DMS114 treated with DMSO at 0.1 percent for 48 hours (cell line): Measurements from ENCODE around the gene SEL1L3.
"Not testable (repeated sequence)": the region's sequence is repeated elsewhere in the genome, so short reads cannot be mapped to it uniquely, and the experiment has no call there.

Experiments used
- DNase-seq: peaks from one replicate; lab custom pipeline; 2025; ENCODE audit not compliant: unreplicated experiment; lab: John Stamatoyannopoulos, UW

The SEL1L3 gene

DNA sequence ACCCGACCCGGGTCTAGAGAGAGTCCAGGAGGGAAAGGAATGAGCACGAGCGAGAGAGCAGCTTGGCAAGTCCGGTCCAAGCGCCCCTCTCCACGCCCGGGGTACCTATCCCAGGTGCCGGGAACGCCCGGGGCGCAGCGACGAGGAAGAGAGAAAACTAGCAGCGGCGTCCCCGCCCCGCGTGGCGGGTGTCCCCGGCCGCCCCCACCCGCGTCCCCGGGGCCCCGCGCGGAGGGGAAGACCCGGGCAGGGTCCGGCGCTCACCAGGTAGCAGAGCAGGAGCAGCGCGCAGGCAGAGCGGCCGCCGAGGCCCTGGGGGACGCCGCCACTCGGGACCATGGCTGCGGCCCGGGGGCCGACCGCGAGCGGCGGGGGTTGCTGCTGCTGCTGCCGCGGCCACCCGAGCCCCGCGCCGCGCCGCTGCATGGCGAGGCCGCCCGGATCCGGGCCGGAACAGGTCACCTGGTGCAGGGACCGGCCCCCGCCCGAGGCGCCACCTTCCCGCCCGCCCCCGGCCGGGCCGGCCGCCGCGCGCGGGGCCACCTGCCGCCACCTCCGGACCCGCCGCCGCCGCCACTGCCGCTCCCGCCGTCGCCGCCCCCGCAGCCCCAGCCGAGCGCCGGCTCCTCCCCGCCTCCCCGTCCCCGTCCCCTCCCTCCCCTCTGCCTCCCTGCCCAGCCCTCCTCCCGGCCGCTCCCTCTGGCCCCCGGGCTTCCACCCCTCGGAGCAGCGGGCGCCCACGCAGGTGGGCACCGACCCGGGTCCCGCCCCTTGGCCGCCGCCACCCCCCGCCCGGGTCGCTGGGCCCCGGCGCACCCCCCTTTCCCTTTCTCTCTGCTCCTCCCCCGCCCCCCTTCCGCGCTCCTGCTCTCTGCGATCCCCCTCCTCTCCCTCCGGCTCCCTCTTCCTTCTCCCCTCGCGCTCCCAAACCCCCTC lies at the start of gene SEL1L3:
SEL1L3 (minus strand) TSS at position 578 of the 936 bp plus-strand sequence; CDS start at position 426, 152 bp downstream.
- DNase-seq, result no peak

DNA sequence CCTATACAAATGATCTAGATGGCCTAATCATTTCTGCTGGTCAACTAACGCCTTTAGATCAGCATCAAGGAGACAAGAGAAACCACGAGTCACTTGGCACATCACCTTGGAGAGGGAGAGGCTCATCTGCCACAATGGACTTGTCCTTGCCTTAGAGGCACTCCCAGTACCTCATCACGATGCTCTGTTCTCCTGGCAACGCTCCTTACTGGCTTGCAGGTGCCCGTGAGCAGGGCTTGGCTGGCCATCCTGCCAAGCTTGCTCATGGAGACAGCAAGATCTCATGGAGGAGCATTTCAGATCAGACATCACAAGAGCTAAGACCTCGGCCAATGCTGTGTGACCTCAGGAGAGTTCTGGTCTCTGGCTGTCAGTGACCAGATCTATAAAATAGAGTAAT lies 48.6 kb upstream of the SEL1L3 start:
- DNase-seq, result no peak

DNA sequence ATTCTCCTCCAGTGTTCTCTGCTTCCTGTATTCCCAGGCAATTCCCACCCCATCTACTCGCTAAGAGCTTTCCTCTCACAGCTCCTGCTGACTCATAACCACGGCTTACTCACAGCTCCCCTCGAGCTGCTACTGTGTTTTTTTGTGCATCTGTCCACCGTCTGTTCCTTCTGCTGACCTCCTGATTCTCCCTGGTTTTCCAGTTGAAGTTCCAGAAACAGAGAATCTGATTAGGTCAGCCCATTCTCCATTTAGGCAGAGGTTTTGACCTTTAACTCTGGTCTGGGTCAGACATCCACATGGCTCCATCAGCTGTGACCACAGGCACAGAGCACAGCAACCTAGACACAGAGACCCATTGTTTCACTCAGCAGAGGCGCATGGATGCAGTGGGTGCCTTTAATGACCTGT lies 45.7 kb upstream of the SEL1L3 start:
- no peak for DNase-seq

DNA sequence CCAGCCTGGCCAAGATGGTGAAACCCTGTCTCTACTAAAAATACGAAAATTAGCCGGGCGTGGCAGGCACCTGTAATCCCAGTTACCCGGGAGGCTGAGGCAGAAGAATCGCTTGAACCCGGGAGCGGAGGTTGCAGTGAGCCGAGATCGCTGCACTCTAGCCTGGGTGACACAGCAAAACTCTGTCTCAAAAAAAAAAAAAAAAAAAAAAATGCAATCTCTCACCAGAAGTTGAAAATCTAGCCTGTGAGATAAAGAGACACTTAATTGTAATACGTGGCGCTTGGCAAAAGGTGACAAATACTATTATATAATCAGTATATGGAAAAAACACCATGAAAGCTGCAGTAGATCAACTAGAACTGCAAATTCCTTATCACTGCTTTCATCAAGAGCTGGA lies 43.3 kb upstream of the SEL1L3 start:
- not testable (repeated sequence) for DNase-seq

DNA sequence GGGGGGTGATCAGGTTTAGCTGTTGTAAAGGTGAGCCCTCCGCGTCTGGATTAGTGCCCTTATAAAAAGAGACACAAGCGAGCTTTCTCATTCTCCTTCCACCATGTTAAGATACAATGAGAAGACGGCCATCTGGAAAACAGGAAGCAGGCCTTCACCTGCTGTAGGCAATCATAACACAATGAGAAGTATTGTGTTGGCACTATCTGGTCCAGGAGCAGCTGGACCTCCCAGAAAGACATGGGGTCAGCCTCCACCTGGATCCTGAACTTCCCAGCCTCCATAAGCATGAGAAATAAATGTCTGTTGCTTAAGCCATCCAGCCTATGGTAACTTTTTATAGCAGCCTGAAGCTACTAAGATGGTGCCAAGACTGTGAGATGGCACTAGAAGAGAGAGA lies 42.6 kb upstream of the SEL1L3 start:
- DNase-seq, result no peak

DNA sequence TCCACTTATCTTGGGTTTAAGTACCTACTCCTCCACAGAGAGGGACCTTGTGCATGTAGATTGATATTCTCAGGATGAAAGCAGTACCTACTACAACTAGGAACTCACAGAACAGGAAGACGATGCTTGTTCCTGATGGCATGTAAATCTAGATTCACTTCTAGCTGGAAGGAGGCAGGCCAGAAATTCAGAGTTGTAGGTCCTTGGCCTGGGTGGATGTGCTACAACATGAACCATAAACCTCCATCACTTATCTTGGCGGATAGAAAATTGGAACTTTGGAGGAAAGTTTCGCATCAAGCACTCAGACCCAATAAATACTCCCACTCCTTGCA lies 41.9 kb upstream of the SEL1L3 start:
- no peak for DNase-seq

DNA sequence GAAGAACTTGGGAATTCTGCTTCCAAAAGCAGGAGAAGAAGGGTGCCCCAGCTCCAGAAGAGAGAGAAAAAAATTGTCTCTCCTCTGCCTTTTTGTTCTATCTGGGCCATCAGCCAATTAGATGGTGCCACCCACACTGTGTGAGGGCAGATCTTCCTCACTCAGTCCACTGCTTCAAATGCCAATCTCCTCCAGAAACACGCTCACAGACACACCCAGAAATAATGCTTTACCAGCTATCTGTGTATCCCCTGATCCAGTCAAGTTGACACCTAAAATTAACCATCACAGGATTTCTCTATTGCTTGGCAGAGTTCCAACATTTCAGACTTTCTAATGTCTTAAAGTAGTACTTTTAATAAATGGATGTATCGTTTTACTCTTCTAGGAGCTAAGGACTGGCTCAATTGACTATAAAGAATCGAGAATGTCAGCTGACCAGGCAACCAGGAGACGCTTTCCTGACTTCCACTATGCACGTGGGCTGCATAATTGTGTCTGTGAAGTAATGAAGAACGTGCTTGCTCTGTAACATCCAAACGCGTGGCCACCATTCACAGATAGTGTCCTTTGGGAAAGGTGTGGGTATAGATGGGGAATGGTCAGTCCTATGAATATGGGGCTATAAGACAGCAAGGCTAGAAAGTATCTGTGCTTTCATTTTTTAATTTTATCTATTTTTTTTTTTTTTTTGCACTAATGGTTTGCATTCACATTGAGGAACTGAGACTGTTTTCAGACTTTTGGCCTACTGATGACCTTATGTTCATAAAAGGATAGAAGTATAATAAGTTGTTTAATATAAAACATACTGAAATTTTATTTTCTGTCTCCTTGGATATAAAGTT lies 41.3 kb upstream of the SEL1L3 start:
- no peak for DNase-seq

DNA sequence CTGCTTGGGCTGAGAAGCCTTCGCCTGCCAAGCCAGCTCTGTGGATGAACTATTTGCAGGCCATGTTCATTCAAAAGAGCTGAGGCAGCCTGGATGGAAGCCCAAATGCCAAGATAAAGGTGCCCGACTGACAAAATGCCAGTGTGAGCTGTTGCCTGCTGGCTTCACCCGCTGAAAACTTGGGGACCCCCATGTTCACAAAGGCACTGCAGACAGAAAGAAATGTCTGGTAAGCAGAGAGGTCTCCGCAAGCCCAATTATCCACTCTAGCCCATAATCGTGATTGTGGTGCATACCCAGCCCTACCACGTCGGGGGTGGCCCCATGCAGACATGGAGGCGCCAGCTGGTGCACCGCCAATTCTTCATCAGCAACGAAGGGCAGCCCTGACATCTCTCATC lies 38.2 kb upstream of the SEL1L3 start:
- no peak for DNase-seq

DNA sequence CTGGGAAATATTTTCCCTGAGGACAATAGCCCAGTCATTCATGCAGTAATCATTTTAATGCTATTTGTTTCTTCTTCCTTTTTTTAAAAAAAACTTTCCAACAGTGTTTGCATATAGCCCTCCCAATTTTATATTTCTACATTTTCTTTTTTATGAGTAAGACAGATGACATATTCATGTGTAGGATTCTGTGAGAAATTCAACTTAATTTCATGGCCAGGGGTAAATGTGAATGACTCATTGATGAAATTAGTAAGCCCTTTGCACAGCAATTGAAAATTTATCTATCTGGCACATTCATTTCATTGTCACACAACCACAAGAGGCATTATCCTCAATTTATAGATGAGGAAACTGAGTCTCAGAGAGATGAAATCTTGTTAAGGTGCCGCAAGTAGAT lies 37.5 kb upstream of the SEL1L3 start:
- DNase-seq, result no peak

DNA sequence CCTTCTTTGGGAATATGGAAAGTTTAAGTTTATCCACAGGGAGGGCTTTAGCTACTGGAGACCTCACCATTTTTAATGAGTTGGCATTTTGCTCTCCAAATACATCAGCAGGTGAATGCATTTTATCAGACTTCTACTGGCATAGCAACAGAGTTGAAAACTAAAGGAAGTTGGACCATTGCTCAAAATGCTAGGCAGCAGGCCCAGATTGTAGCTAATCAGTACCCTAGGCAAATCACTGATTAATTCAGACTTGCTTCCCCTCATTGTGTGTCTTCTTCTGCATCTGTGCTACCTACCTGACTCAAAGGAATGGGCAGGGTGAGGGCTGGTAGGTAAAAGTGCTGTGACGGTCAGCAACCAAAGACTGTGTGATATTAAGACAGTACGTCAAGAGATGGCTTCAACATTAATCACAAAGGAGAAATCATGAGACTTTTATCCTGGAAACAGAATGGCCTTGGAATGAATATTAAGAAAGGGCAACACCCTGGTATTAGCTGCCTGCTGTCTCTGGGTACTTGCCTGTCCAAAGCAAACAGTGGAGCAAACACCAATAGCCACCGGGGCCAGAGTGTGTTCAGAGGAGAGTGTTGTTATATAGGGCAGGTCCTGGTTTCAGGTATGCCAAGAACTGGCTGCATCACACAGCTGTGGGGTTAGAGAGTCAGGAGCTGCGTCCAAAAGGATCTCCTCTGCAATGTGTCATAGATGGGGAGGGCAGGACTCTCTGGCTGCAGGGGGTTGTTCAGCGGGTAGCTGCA lies 34.2 kb upstream of the SEL1L3 start:
- no peak for DNase-seq

DNA sequence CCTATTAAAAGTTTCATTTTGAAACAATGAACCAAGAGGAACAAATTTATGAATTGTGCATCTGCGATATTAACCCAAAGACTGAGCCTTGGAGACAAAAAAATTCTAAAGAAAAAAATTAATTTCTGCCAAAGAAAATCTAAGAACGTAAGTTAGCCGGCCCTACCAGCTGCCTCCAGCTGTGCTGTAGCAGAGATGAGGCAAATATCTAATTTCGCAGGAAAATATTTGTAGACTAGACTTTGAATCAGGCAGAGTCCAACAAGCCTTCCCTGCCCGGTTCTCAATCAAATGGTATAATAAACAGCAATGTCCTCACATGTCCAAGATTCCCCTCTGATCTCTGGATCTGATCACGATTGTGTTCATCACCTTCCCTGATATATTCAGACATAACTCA lies 30.0 kb upstream of the SEL1L3 start:
- no peak for DNase-seq

DNA sequence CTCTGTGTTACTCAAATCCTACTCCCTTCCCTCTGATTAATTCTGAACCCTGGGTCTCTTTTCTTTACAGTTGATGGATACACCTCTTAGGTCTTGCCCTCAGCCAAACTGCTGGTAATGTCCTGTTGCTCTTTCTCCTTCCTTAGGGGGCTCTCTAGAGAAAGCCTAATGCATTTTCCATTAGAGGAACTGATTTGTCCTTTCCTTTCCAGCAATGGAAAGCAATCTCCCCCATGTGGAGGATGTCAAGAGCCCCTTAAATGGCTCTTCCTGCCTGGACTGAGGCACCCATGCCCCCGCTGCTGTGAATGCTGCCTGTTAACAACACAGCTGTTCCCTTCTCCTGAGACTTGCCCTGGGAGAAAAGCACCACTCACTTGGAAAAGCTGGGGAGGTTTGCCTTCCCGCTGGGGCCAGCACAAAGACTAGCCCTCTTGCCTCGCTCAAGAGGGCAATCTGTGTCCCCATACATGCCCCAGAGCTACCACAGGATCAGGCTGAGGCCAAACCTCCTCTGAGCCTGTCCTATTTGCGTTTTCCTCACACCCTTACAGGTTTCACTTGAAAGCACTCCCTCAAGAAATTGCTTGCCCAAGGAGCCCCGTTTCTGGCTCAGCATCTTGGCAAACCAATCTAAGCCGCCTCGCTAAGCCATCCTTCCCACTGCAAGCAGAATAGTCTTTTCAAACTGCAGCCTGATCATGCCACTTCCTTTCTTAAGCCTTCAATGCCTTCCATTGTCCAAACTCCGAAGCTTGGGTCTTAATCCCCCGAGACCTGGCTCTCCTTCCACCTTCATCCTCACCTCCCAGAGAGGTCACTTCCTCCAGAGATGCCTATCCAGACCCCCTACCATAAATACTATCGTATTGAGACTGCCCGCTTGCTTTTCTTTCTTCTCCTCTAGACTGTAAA lies 28.0 kb upstream of the SEL1L3 start:
- DNase-seq, result no peak

DNA sequence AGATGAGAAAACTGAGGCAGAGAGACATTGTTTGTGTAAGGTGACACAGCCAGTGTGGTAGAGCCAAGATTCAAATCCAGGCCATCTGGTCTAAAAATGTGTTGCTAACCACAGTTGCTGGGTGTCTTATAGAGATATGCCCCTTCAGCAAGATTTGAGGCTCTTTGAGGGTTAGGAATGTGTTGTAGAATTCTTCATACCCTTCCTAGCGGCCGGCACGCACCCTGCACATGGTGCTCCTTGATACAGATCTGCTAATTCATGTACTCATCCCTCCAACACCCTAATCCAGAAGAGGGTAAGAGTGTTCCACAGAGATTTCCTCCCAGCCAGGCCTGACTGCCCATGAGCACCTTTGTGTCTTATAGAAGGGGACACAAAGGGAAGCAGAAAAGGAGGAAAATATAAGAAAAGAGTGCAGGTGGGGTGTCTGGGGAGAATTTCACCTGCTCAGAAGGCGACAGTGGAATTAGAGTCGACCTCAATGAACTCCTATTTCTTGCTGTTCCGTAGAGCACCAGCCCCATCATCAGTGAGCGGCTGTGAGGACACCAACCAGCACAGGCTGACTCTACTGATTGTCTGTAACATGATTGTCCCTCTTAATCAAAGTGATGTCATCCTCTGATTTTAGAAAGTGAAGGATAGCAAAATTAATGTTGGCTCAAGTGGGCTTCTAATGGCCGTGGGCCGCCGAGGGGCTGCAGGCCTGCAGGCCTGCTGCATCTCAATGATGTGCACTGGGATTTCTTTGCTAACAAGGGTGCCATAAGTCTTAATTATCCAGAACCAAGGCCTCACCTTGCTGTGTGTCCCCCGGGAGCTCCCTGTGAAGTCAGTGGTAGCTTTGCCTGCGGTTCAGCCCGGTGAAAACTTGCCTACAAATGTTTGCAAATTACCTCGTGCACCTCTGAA lies 27.1 kb upstream of the SEL1L3 start:
- no peak for DNase-seq

DNA sequence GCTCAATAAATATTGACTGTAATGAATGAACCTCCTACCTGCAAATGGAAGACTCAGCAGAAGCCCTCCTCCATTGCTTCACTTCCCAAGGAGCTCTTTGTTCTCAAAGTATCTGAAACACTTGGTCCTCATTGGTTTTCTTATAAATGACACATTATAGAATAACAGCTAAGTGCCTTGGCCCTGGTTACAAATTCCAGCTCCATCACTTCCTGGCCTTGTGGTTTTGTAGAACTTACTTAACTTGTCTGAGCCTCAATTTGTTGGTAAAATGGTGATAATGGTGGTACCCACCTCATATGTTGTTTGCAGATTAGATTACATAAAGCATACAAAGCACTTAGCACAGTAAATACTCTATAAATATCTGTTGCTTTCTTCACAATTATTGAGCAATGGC lies 26.0 kb upstream of the SEL1L3 start:
- DNase-seq, result no peak

DNA sequence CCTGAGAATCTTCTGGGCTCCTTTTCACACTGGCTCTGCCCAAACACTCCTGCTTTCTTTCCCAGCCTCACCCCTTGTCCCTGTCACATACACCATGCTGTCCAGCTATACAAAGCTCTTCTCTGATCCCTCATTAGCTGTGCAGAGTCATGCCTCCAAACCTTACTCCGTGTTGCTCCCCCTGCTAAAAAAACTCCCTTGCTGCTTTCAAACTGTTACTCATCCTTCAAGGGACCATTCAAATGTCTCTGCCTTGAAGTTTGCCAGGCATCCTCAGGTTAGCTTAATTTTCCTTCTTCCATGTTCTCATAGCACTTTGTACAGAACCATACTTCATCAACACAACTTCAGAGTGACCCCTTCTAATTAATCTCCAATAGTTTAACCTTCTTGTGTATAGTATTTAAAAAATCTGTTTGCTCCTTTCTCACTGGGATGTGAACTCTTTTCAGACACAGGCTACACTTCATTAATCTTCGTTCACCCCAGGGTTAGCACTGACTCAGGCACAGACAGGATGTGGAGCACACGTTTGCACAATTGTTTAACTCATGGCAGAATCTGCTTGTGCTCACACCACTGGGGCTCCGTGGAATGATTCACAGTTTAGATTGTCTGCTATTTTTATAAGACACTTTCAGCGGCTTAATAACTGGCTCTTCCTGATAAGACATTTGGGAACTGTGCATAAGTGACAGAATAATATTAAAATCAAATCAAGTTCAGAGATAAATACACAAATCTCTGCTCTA lies 21.4 kb upstream of the SEL1L3 start:
- DNase-seq, result no peak

DNA sequence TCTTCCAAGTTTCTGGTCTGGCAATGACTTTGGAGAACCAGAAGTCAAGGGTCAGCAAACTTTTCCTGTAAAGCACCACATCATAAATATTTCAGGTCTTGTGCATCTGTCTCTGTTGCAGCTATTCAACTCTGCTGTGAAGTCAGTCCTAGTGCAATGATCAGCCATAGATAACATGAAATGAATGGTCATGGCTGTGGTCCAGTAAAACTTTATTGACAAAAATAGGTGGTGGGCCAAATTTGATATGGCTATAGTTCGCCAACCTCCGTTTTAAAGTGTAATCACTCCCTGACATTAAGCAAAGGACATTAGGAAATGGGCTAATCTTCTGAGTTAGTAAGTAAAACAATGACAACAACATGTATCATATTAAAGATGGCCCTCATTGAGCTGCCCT lies 20.8 kb upstream of the SEL1L3 start:
- no peak for DNase-seq

DNA sequence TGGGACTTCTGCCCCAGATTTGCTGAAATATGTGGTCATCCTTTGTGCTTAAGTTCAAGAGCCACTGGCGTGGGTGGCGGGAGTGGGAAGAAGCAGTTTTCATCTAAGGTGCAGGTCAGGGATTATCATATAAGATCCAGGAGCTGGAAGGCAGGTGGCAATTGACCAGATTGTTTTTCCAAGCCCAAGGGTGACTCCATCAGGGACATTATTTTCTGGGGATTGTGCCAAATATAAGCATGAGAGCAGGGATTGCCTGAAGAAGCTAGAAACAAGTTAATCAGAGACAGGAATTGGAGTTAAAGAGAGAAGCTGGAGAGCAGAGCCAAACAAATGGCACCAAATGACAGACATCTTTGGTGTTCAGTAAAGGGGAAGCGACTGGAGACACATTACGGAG lies 19.4 kb upstream of the SEL1L3 start:
- DNase-seq, result no peak

DNA sequence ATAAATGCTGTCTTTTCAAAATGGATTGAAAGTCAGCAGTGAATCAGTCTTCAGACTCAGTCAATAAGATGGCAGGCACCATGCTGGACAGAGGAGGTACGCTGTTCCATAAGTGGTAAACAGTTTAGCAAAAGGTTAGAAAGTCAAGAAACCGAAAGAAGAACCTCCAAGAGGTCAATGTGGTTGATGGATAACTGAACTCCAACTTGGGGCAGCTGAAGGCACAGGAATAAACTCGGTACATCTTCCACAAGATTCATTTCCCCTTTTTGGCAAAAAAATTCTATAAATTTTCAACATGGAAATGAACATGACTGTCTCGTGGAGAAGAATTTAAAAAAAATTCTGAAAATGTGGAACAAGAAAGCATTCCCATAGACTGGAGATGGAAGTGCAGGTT lies 18.4 kb upstream of the SEL1L3 start:
- no peak for DNase-seq
